Activated naive CD8-positive, alpha-beta T cell (primary cell): ENCODE results near the gene NBPF6.
"Not testable (repeated sequence)": the region's sequence is repeated elsewhere in the genome, so short reads cannot be mapped to it uniquely, and the experiment has no call there.

Source experiments
- H3K27ac Mint-ChIP-seq: one replicate; pipeline ENCODE4 v1.8.0; 2021; ENCODE audit warnings: mixed read lengths
- H3K27me3 Mint-ChIP-seq: one replicate; pipeline ENCODE4 v1.8.0; 2021; ENCODE audit warnings: mixed read lengths
- H3K36me3 Mint-ChIP-seq: one replicate; pipeline ENCODE4 v1.8.0; 2021; ENCODE audit warnings: mixed read lengths
- H3K4me1 Mint-ChIP-seq: one replicate; pipeline ENCODE4 v1.8.0; 2021; ENCODE audit warnings: low read depth, mixed read lengths
- H3K4me3 Mint-ChIP-seq: one replicate; pipeline ENCODE4 v1.8.0; 2021; ENCODE audit warnings: mild to moderate bottlenecking, mixed read lengths
- H3K9me3 Mint-ChIP-seq: one replicate; pipeline ENCODE4 v1.8.0; 2021; ENCODE audit warnings: low read depth, mixed read lengths

The NBPF6 gene

GRCh38 chr1:108478429-108479015 is 28.4 kb downstream of the NBPF6 start:
- Mint-ChIP-seq H3K27me3 (peaks cover 8% of the 10 kb centered on the region), H3K4me1 (no peaks in the 10 kb centered on the region)

GRCh38 chr1:108482708-108483107 is 32.6 kb downstream of the NBPF6 start:
- H3K9me3 Mint-ChIP-seq = peaks cover 16% of the 10 kb centered on the region
- H3K27ac Mint-ChIP-seq = no peak overlapping the region
- no peak overlapping the region for H3K4me3 Mint-ChIP-seq
- H3K4me1 Mint-ChIP-seq = no peaks in the 10 kb centered on the region
- peaks cover 5% of the 10 kb centered on the region for H3K36me3 Mint-ChIP-seq
- no peaks in the 10 kb centered on the region for H3K27me3 Mint-ChIP-seq

More at GRCh38 chr1:108478429-108479015, 28.4 kb downstream of the NBPF6 start:
- peaks cover 11% of the 10 kb centered on the region for H3K36me3 Mint-ChIP-seq
- H3K9me3 Mint-ChIP-seq = peaks cover 16% of the 10 kb centered on the region
- H3K4me3 Mint-ChIP-seq = no peak overlapping the region
- H3K27ac Mint-ChIP-seq = no peak overlapping the region

GRCh38 chr1:108485990-108486389 is 35.8 kb downstream of the NBPF6 start:
- H3K4me3 Mint-ChIP-seq, H3K4me1 Mint-ChIP-seq, H3K9me3 Mint-ChIP-seq, H3K36me3 Mint-ChIP-seq, H3K27me3 Mint-ChIP-seq, H3K27ac Mint-ChIP-seq: not testable (repeated sequence)

GRCh38 chr1:108486707-108487106 is 36.6 kb downstream of the NBPF6 start:
- not testable (repeated sequence) for H3K36me3 Mint-ChIP-seq, H3K4me1 Mint-ChIP-seq

GRCh38 chr1:108495008-108495407 is 44.9 kb downstream of the NBPF6 start:
- not testable (repeated sequence) for H3K27ac Mint-ChIP-seq, H3K36me3 Mint-ChIP-seq, H3K9me3 Mint-ChIP-seq, H3K27me3 Mint-ChIP-seq, H3K4me1 Mint-ChIP-seq, H3K4me3 Mint-ChIP-seq

More at GRCh38 chr1:108486707-108487106, 36.6 kb downstream of the NBPF6 start:
- H3K27me3 Mint-ChIP-seq, H3K27ac Mint-ChIP-seq, H3K9me3 Mint-ChIP-seq, H3K4me3 Mint-ChIP-seq: not testable (repeated sequence)

- not testable (repeated sequence) for H3K9me3 Mint-ChIP-seq, H3K4me1 Mint-ChIP-seq, H3K4me3 Mint-ChIP-seq, H3K36me3 Mint-ChIP-seq, H3K27ac Mint-ChIP-seq
- peaks cover 15% of the 10 kb centered on the region for H3K27me3 Mint-ChIP-seq
Observed at GRCh38 chr1:108496856-108497255, 46.7 kb downstream of the NBPF6 start.

GRCh38 chr1:108502138-108502537 is 52.0 kb downstream of the NBPF6 start:
- no peaks in the 10 kb centered on the region for H3K36me3 Mint-ChIP-seq
- no peak overlapping the region for H3K4me3 Mint-ChIP-seq
- H3K27me3 Mint-ChIP-seq = peaks cover 21% of the 10 kb centered on the region
- no peak overlapping the region for H3K27ac Mint-ChIP-seq
- H3K4me1 Mint-ChIP-seq = no peaks in the 10 kb centered on the region
- no peaks in the 10 kb centered on the region for H3K9me3 Mint-ChIP-seq

GRCh38 chr1:108502624-108503023 is 52.5 kb downstream of the NBPF6 start:
- Mint-ChIP-seq H3K4me3 (no peak overlapping the region), H3K27ac (no peak overlapping the region), H3K9me3 (no peaks in the 10 kb centered on the region), H3K36me3 (no peaks in the 10 kb centered on the region), H3K4me1 (no peaks in the 10 kb centered on the region), H3K27me3 (peaks cover 22% of the 10 kb centered on the region)

- no peak overlapping the region for H3K4me3 Mint-ChIP-seq
- no peaks in the 10 kb centered on the region for H3K9me3 Mint-ChIP-seq
- no peak overlapping the region for H3K27ac Mint-ChIP-seq
- no peaks in the 10 kb centered on the region for H3K4me1 Mint-ChIP-seq
- no peaks in the 10 kb centered on the region for H3K36me3 Mint-ChIP-seq
- peaks cover 25% of the 10 kb centered on the region for H3K27me3 Mint-ChIP-seq
Observed at GRCh38 chr1:108503062-108503733, 53.1 kb downstream of the NBPF6 start.

GRCh38 chr1:108504447-108504846 is 54.3 kb downstream of the NBPF6 start:
- peaks cover 29% of the 10 kb centered on the region for H3K27me3 Mint-ChIP-seq
- no peak overlapping the region for H3K27ac Mint-ChIP-seq
- no peaks in the 10 kb centered on the region for H3K4me1 Mint-ChIP-seq
- H3K9me3 Mint-ChIP-seq = no peaks in the 10 kb centered on the region
- H3K36me3 Mint-ChIP-seq = no peaks in the 10 kb centered on the region
- no peak overlapping the region for H3K4me3 Mint-ChIP-seq

GRCh38 chr1:108505763-108506070 is 55.6 kb downstream of the NBPF6 start:
- H3K27me3 Mint-ChIP-seq = peaks cover 31% of the 10 kb centered on the region
- no peak overlapping the region for H3K27ac Mint-ChIP-seq
- H3K4me3 Mint-ChIP-seq = no peak overlapping the region
- H3K36me3 Mint-ChIP-seq = no peaks in the 10 kb centered on the region
- H3K4me1 Mint-ChIP-seq = no peaks in the 10 kb centered on the region
- H3K9me3 Mint-ChIP-seq = no peaks in the 10 kb centered on the region

- no peaks in the 10 kb centered on the region for H3K9me3 Mint-ChIP-seq
- no peaks in the 10 kb centered on the region for H3K4me1 Mint-ChIP-seq
- peaks cover 17% of the 10 kb centered on the region for H3K27me3 Mint-ChIP-seq
- no peak overlapping the region for H3K27ac Mint-ChIP-seq
- no peaks in the 10 kb centered on the region for H3K36me3 Mint-ChIP-seq
- H3K4me3 Mint-ChIP-seq = no peak overlapping the region
Observed at GRCh38 chr1:108511764-108512163, 61.6 kb downstream of the NBPF6 start.

GRCh38 chr1:108512239-108513043 is 62.3 kb downstream of the NBPF6 start:
- no peak overlapping the region for H3K27ac Mint-ChIP-seq
- H3K9me3 Mint-ChIP-seq = no peaks in the 10 kb centered on the region
- peaks cover 18% of the 10 kb centered on the region for H3K27me3 Mint-ChIP-seq
- no peaks in the 10 kb centered on the region for H3K4me1 Mint-ChIP-seq
- H3K4me3 Mint-ChIP-seq = no peak overlapping the region
- no peaks in the 10 kb centered on the region for H3K36me3 Mint-ChIP-seq

GRCh38 chr1:108513044-108513415 is 62.9 kb downstream of the NBPF6 start:
- H3K4me1 Mint-ChIP-seq = no peaks in the 10 kb centered on the region
- no peaks in the 10 kb centered on the region for H3K36me3 Mint-ChIP-seq
- no peak overlapping the region for H3K27ac Mint-ChIP-seq
- no peaks in the 10 kb centered on the region for H3K9me3 Mint-ChIP-seq
- peaks cover 15% of the 10 kb centered on the region for H3K27me3 Mint-ChIP-seq
- no peak overlapping the region for H3K4me3 Mint-ChIP-seq

- H3K4me1 Mint-ChIP-seq, H3K9me3 Mint-ChIP-seq, H3K27ac Mint-ChIP-seq, H3K36me3 Mint-ChIP-seq, H3K4me3 Mint-ChIP-seq: not testable (repeated sequence)
- H3K27me3 Mint-ChIP-seq = peaks cover 14% of the 10 kb centered on the region
Observed at GRCh38 chr1:108513914-108514313, 63.8 kb downstream of the NBPF6 start.
